GM23338 (cell line): ENCODE data around the gene PNKP.

Source experiments
- CREB1 ChIP-seq: fragments of 250-450 bp; sonication (Bioruptor Pico); IDR thresholded peaks from 2 replicates; pipeline ENCODE4 v1.5.0; 2020; ENCODE audit warnings: low read depth, mild to moderate bottlenecking, moderate library complexity
- EZH2 ChIP-seq: fragments of 200-600 bp; sonication (generic); IDR thresholded peaks from one replicate; pipeline ENCODE4 v1.8.0; 2017; ENCODE audit warnings: antibody characterized with exemption, mild to moderate bottlenecking, low read depth; ENCODE audit not compliant: unreplicated experiment
- EZH2phosphoT487 ChIP-seq: fragments of 200-600 bp; sonication (generic); IDR thresholded peaks from one replicate; pipeline ENCODE4 v1.8.1; 2018; ENCODE audit warnings: antibody characterized with exemption; ENCODE audit not compliant: unreplicated experiment
- POLR2AphosphoS5 ChIP-seq: IDR thresholded peaks from 2 replicates; pipeline ENCODE4 v1.6.1; 2016; ENCODE audit warnings: antibody characterized with exemption, low read depth
- TF ChIP-seq, protein P1 (sequence below): IDR thresholded peaks from one replicate; pipeline ENCODE4 v1.6.1; 2018; ENCODE audit warnings: antibody characterized with exemption; ENCODE audit not compliant: unreplicated experiment
- TF ChIP-seq, protein P2 (sequence below), 2 experiments: fragments of 200-600 bp in 1 of 2; sonication (generic) in 1 of 2; conservative IDR thresholded peaks; 2 replicates each; pipeline versions ENCODE4 v1.5.1 to v1.6.1; 2016 to 2017; ENCODE audit warnings: antibody characterized with exemption in 2 of 2, low read depth in 2 of 2, mild to moderate bottlenecking in 2 of 2, moderate library complexity in 1 of 2
- TF ChIP-seq, protein P3 (sequence below): IDR thresholded peaks from 2 replicates; pipeline ENCODE4 v1.6.1; 2016; ENCODE audit warnings: antibody characterized with exemption

DNA sequence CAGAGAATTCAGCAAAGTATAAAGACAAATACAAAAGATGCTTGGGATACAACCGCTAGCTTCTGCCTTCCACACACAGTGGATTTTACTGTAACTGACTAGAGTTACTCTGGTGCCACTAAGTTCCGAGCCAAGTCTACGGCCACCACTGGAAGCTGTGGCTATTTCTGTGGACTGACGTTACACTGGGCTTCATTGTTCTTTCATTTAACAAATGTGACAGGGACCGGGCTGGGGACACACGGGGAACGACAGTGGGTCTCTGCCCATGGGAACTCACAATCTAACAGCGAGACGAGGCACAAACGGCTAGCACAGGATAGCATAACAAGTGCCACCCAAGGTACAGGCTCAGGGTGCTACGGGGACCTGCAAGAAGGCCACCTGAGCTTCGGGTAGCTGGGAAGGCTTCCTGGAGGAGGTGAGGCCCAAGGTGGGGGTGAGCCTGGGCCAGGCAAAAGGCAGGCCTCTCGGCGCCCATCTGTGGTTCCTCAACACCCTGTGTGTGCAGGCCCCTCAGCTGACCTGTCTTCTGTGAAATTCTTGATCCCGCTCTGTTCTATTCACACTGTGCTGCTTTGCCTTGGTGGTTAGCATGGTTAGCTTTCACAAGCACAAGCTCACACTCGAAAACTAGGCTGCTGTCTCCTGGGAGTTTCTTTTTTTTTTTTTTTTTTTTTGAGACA is 39.6 kb upstream of the PNKP start:
- TF ChIP-seq, protein P1, sequence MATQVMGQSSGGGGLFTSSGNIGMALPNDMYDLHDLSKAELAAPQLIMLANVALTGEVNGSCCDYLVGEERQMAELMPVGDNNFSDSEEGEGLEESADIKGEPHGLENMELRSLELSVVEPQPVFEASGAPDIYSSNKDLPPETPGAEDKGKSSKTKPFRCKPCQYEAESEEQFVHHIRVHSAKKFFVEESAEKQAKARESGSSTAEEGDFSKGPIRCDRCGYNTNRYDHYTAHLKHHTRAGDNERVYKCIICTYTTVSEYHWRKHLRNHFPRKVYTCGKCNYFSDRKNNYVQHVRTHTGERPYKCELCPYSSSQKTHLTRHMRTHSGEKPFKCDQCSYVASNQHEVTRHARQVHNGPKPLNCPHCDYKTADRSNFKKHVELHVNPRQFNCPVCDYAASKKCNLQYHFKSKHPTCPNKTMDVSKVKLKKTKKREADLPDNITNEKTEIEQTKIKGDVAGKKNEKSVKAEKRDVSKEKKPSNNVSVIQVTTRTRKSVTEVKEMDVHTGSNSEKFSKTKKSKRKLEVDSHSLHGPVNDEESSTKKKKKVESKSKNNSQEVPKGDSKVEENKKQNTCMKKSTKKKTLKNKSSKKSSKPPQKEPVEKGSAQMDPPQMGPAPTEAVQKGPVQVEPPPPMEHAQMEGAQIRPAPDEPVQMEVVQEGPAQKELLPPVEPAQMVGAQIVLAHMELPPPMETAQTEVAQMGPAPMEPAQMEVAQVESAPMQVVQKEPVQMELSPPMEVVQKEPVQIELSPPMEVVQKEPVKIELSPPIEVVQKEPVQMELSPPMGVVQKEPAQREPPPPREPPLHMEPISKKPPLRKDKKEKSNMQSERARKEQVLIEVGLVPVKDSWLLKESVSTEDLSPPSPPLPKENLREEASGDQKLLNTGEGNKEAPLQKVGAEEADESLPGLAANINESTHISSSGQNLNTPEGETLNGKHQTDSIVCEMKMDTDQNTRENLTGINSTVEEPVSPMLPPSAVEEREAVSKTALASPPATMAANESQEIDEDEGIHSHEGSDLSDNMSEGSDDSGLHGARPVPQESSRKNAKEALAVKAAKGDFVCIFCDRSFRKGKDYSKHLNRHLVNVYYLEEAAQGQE, result no peak
- TF ChIP-seq EZH2 (no peak), POLR2AphosphoS5 (no peak; the same call in 1 of the 2 replicates), EZH2phosphoT487 (no peak), CREB1 (CRISPR knock-in tag) (no peak)
- TF ChIP-seq, protein P2, sequence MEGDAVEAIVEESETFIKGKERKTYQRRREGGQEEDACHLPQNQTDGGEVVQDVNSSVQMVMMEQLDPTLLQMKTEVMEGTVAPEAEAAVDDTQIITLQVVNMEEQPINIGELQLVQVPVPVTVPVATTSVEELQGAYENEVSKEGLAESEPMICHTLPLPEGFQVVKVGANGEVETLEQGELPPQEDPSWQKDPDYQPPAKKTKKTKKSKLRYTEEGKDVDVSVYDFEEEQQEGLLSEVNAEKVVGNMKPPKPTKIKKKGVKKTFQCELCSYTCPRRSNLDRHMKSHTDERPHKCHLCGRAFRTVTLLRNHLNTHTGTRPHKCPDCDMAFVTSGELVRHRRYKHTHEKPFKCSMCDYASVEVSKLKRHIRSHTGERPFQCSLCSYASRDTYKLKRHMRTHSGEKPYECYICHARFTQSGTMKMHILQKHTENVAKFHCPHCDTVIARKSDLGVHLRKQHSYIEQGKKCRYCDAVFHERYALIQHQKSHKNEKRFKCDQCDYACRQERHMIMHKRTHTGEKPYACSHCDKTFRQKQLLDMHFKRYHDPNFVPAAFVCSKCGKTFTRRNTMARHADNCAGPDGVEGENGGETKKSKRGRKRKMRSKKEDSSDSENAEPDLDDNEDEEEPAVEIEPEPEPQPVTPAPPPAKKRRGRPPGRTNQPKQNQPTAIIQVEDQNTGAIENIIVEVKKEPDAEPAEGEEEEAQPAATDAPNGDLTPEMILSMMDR (conservative IDR thresholded peaks at IDR 0.05; ENCODE audit: low read depth in 2 of 2), result no peak
- TF ChIP-seq, protein P3, sequence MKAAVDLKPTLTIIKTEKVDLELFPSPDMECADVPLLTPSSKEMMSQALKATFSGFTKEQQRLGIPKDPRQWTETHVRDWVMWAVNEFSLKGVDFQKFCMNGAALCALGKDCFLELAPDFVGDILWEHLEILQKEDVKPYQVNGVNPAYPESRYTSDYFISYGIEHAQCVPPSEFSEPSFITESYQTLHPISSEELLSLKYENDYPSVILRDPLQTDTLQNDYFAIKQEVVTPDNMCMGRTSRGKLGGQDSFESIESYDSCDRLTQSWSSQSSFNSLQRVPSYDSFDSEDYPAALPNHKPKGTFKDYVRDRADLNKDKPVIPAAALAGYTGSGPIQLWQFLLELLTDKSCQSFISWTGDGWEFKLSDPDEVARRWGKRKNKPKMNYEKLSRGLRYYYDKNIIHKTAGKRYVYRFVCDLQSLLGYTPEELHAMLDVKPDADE, result no peak
